ENCODE data around the gene HSPB6. TPM values are rescaled to one million over a fixed set of nuclear protein-coding genes. Genes with fewer than 3 reads are reported as not detected.

Gene HSPB6
- total and polyA plus RNA-seq, 2 of the 8 experiments (the other 6 are each of a cell fraction or from before 2014, with no cell fraction given), result 0.91 TPM; not detected in 1

DNA sequence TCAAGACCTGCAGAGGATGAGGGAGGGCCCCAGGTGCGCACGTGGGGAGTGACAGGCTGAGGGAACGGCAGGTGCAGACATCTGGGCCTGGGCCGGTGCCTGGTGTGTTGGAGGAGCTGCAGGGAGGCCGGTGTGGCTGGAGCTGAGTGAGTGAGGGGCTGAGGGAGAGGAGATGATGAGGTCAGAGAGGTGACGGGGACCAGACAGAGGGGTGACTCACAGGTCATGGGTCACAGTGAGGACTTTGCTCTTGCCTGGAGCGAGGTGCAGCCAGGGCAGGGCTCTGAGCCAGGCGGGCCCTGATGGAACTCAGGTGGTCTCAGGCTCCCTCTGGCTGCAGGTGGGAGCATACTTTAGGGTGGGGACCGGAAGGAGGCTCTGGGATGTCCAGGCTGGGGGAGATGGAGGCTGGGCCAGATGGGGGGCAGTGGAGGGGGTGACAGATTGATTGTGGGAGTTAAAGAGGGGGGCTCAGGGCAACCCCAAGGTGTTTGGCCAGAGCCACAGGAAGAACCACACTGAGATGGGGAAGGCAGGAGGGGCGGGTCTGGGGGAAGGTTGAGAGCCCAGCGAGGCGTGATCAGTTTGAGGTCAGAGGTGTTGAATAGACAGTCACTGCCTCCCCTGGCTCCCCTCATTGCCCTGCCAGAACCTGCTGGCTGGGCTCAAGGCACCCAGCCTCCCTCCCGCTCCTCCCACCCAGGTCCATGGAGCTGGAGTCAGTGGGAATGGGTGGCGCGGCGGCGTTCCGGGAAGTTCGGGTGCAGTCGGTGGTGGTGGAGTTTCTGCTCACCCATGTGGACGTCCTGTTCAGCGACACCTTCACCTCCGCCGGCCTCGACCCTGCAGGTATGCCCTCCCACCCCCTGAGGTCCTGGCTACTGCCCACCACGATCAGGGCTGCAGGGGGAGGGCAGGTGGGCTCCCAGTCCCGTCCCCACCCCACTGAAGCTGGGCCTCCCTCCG lies 26.9 kb upstream of the HSPB6 start (continued):
- TF ChIP-seq, protein P1, sequence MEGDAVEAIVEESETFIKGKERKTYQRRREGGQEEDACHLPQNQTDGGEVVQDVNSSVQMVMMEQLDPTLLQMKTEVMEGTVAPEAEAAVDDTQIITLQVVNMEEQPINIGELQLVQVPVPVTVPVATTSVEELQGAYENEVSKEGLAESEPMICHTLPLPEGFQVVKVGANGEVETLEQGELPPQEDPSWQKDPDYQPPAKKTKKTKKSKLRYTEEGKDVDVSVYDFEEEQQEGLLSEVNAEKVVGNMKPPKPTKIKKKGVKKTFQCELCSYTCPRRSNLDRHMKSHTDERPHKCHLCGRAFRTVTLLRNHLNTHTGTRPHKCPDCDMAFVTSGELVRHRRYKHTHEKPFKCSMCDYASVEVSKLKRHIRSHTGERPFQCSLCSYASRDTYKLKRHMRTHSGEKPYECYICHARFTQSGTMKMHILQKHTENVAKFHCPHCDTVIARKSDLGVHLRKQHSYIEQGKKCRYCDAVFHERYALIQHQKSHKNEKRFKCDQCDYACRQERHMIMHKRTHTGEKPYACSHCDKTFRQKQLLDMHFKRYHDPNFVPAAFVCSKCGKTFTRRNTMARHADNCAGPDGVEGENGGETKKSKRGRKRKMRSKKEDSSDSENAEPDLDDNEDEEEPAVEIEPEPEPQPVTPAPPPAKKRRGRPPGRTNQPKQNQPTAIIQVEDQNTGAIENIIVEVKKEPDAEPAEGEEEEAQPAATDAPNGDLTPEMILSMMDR (IDR thresholded peaks at IDR 0.05; ENCODE audit: control extremely low read depth in 1 of 3, insufficient read depth in 1 of 3, low read depth in 1 of 3, low read length in 3 of 3), result peak; percentile 60 to 67 (median 64)
- TF ChIP-seq RFX5 (IDR thresholded peaks at IDR 0.05; ENCODE audit: borderline replicate concordance, low read depth, low read length), result no peak

All from H1 (cell line).